IMR-90 (cell line): ENCODE results near the gene GALNT16. TPM values are rescaled to one million over a fixed set of nuclear protein-coding genes. Genes with fewer than 3 reads are reported as not detected.

ENCODE experiments used
- ATAC-seq: fragments of 200-7000 bp; cut with Tn5 transposase; 2 replicates; pipeline ENCODE4 v1.9.1; 2020; ENCODE audit warnings: low read depth, mild to moderate bottlenecking, moderate library complexity
- BruUV-seq: library from RNA; stranded (reverse); fragments of 400-500 nt; replicated peaks from 2 replicates; lab custom pipeline; 2021; lab: Mats Ljungman, UMichigan
- CTCF ChIA-PET: fragments of 300-600 bp; formaldehyde crosslinking; extraction: SDS; loops from one replicate; lab custom pipeline; 2021; ENCODE audit warnings: antibody characterized with exemption; lab: Yijun Ruan, JAX
- POLR2A ChIA-PET: fragments of 300-600 bp; sonication (Branson Sonifier 250); formaldehyde crosslinking; loops from one replicate; lab custom pipeline; 2022; ENCODE audit warnings: antibody characterized with exemption; ENCODE audit not compliant: unreplicated experiment; lab: Charles Lee
- DNase-seq: peaks from one replicate; pipeline ENCODE4 v3.0.0; 2013
- H2AFZ ChIP-seq: replicated peaks from 2 replicates; pipeline ENCODE3; 2013; ENCODE audit warnings: low read length, mild to moderate bottlenecking; ENCODE audit not compliant: poor library complexity
- H2AK5ac ChIP-seq: 2 replicates; pipeline ENCODE4 v1.6.1; 2013; ENCODE audit warnings: low read depth, low read length, inconsistent platforms
- H2AK9ac ChIP-seq: replicated peaks from 2 replicates; pipeline ENCODE3; 2013; ENCODE audit warnings: mild to moderate bottlenecking, low read depth, low read length, moderate library complexity; ENCODE audit not compliant: poor library complexity
- H2BK120ac ChIP-seq: 2 replicates; pipeline ENCODE4 v1.6.1; 2013; ENCODE audit warnings: low read depth, low read length, inconsistent platforms
- H2BK15ac ChIP-seq: 3 replicates; pipeline ENCODE4 v1.6.1; 2013; ENCODE audit warnings: low read depth, low read length, inconsistent platforms
- H2BK20ac ChIP-seq: 2 replicates; pipeline ENCODE4 v1.6.1; 2013; ENCODE audit warnings: low read depth, mild to moderate bottlenecking, inconsistent platforms, low read length, moderate library complexity
- H2BK5ac ChIP-seq: 2 replicates; pipeline ENCODE4 v1.6.1; 2013; ENCODE audit warnings: mild to moderate bottlenecking, low read depth, low read length, inconsistent platforms; ENCODE audit not compliant: poor library complexity, severe bottlenecking
- H3K14ac ChIP-seq: replicated peaks from 2 replicates; pipeline ENCODE4 v1.6.1; 2013; ENCODE audit warnings: low read depth, low read length, inconsistent platforms
- H3K18ac ChIP-seq: 2 replicates; pipeline ENCODE4 v1.6.1; 2013; ENCODE audit warnings: low read depth, low read length, control low read depth
- H3K23ac ChIP-seq: 2 replicates; pipeline ENCODE4 v1.6.1; 2013; ENCODE audit warnings: low read depth, low read length, inconsistent platforms
- H3K27ac ChIP-seq: 2 replicates; pipeline ENCODE4 v1.5.1; 2013; ENCODE audit warnings: mild to moderate bottlenecking, control low read depth, low read length; ENCODE audit not compliant: insufficient read depth
- H3K27me3 ChIP-seq: 2 replicates; pipeline ENCODE4 v1.6.1; 2013; ENCODE audit warnings: low read length; ENCODE audit not compliant: control insufficient read depth, insufficient read depth
- H3K36me3 ChIP-seq: 2 replicates; pipeline ENCODE4 v1.6.1; 2013; ENCODE audit warnings: low read length, mixed read lengths; ENCODE audit not compliant: control insufficient read depth, insufficient read depth
- H3K4ac ChIP-seq: 2 replicates; pipeline ENCODE4 v1.6.1; 2013; ENCODE audit warnings: low read depth, low read length, inconsistent platforms
- H3K4me1 ChIP-seq: 2 replicates; pipeline ENCODE4 v1.6.1; 2013; ENCODE audit warnings: low read length, mixed read lengths; ENCODE audit not compliant: control insufficient read depth, insufficient read depth
- H3K4me2 ChIP-seq: 2 replicates; pipeline ENCODE4 v1.6.1; 2013; ENCODE audit warnings: low read depth, mild to moderate bottlenecking, control low read depth, low read length, moderate library complexity
- H3K4me3 ChIP-seq: 2 replicates; pipeline ENCODE4 v1.5.1; 2013; ENCODE audit warnings: low read depth, mild to moderate bottlenecking, control low read depth, low read length, moderate library complexity; ENCODE audit not compliant: insufficient read depth
- H3K56ac ChIP-seq: 2 replicates; pipeline ENCODE4 v1.6.1; 2013; ENCODE audit warnings: low read length, inconsistent platforms; ENCODE audit not compliant: insufficient read depth; ENCODE audit errors: extremely low read depth
- H3K79me1 ChIP-seq, 2 experiments: 2 replicates each; pipeline ENCODE4 v1.6.1; 2013; ENCODE audit warnings: low read length in 2 of 2, inconsistent platforms in 1 of 2, low read depth in 1 of 2
- H3K9ac ChIP-seq: 2 replicates; pipeline ENCODE4 v1.6.1; 2013; ENCODE audit warnings: low read depth, low read length, control low read depth
- H3K9me1 ChIP-seq: 2 replicates; pipeline ENCODE4 v1.6.1; 2013; ENCODE audit warnings: low read length, inconsistent platforms; ENCODE audit not compliant: insufficient read depth
- H3K9me3 ChIP-seq: 2 replicates; pipeline ENCODE4 v1.6.1; 2013; ENCODE audit warnings: low read length; ENCODE audit not compliant: control insufficient read depth, insufficient read depth
- H4K20me1 ChIP-seq: 2 replicates; pipeline ENCODE4 v1.6.1; 2013; ENCODE audit warnings: low read length, inconsistent platforms; ENCODE audit not compliant: insufficient read depth
- H4K5ac ChIP-seq: 2 replicates; pipeline ENCODE4 v1.6.1; 2013; ENCODE audit warnings: mild to moderate bottlenecking, low read depth, low read length, control low read depth
- H4K8ac ChIP-seq, 2 experiments: 2 replicates each; pipeline ENCODE4 v1.6.1; 2013; ENCODE audit warnings: low read depth in 2 of 2, low read length in 2 of 2, control low read depth in 1 of 2, inconsistent platforms in 1 of 2
- H4K91ac ChIP-seq: 2 replicates; pipeline ENCODE4 v1.6.1; 2013; ENCODE audit warnings: low read depth, low read length, inconsistent platforms; ENCODE audit not compliant: insufficient read depth
- BHLHE40 ChIP-seq: fragments of 150-350 bp; IDR thresholded peaks from 2 replicates; pipeline ENCODE4 v1.6.1; 2016; ENCODE audit warnings: mild to moderate bottlenecking, low read depth, low read length
- CEBPB ChIP-seq: IDR thresholded peaks from 2 replicates; pipeline ENCODE4 v1.6.1; 2012; ENCODE audit warnings: low read depth, low read length, improper control_type of control experiment
- CHD1 ChIP-seq: IDR thresholded peaks from 2 replicates; pipeline ENCODE4 v1.6.1; 2012; ENCODE audit warnings: low read depth, low read length, improper control_type of control experiment
- FOS ChIP-seq: fragments of 150-350 bp; IDR thresholded peaks from 2 replicates; pipeline ENCODE4 v1.6.1; 2016; ENCODE audit warnings: low read depth, low read length
- MAFK ChIP-seq: IDR thresholded peaks from 2 replicates; pipeline ENCODE4 v1.6.1; 2012; ENCODE audit warnings: low read depth, low read length, improper control_type of control experiment
- MAZ ChIP-seq: IDR thresholded peaks from 2 replicates; pipeline ENCODE4 v1.6.1; 2012; ENCODE audit warnings: low read depth, mild to moderate bottlenecking, low read length, improper control_type of control experiment, moderate library complexity, borderline replicate concordance
- MXI1 ChIP-seq: IDR thresholded peaks from 2 replicates; pipeline ENCODE4 v1.6.1; 2012; ENCODE audit warnings: low read depth, mild to moderate bottlenecking, low read length, moderate library complexity, borderline replicate concordance
- NFE2L2 ChIP-seq: fragments of 150-350 bp; IDR thresholded peaks from 2 replicates; pipeline ENCODE4 v1.6.1; 2016; ENCODE audit warnings: low read depth, mild to moderate bottlenecking, low read length
- POLR2A ChIP-seq: IDR thresholded peaks from 2 replicates; pipeline ENCODE4 v1.6.1; 2012; ENCODE audit warnings: mild to moderate bottlenecking, low read depth, low read length
- RAD21 ChIP-seq: IDR thresholded peaks from 2 replicates; pipeline ENCODE4 v1.6.1; 2012; ENCODE audit warnings: low read length, improper control_type of control experiment
- RCOR1 ChIP-seq: IDR thresholded peaks from 2 replicates; pipeline ENCODE4 v1.6.1; 2012; ENCODE audit warnings: mild to moderate bottlenecking, low read length, improper control_type of control experiment; ENCODE audit not compliant: insufficient replicate concordance
- RFX5 ChIP-seq: IDR thresholded peaks from 2 replicates; pipeline ENCODE4 v1.8.0; 2012; ENCODE audit warnings: low read depth, mild to moderate bottlenecking, low read length, moderate library complexity
- SMC3 ChIP-seq: fragments of 150-350 bp; IDR thresholded peaks from 2 replicates; pipeline ENCODE4 v1.6.1; 2016; ENCODE audit warnings: low read depth, mild to moderate bottlenecking, antibody characterized with exemption, low read length, moderate library complexity
- WGBS, 2 experiments: methylation state at CpG; one replicate each; pipeline versions ENCODE4 v1.1.5 to v1.1.7; 2013; ENCODE audit warnings: missing lambda C conversion rate in 2 of 2; ENCODE audit not compliant: insufficient read length in 1 of 2; ENCODE audit errors: extremely low coverage in 2 of 2; 5-methylcytosine and 5-hydroxymethylcytosine counted together
- dilution Hi-C: fragments of 300-500 bp; cut with HindIII; formaldehyde crosslinking; loops from one replicate; pipeline ENCODE4 v1.14.3; 2018; ENCODE audit warnings: low sequenced_read_pairs; ENCODE audit not compliant: unreplicated experiment
- in situ Hi-C: fragments of 300-500 bp; cut with MboI; formaldehyde crosslinking; loops from 3 replicates; pipeline ENCODE4 v1.14.3; 2019; ENCODE audit warnings: low sequenced_read_pairs, inconsistent platforms, mixed read lengths
- intact Hi-C: fragments of 100-400 bp; cut with micrococcal nuclease; formaldehyde crosslinking; loops from 2 replicates; pipeline ENCODE4 v1.10.0; 2022
- polyA plus RNA-seq, 3 experiments: library from polyadenylated mRNA; depleted of rRNA; stranded (reverse); fragments of >200 nt; gene quantifications; 2 replicates each; pipeline ENCODE4 v1.2.3, GENCODE V29; 2012; ENCODE audit warnings: low replicate concordance in 1 of 3
- total RNA-seq: library from RNA; depleted of rRNA; stranded (reverse); fragments of >200 nt; gene quantifications from 2 replicates; pipeline ENCODE4 v1.2.3, GENCODE V29; 2012
- TF ChIP-seq, protein P1 (sequence below): fragments of 150-350 bp; IDR thresholded peaks from 2 replicates; pipeline ENCODE4 v1.6.1; 2016; ENCODE audit warnings: low read depth, mild to moderate bottlenecking, low read length, moderate library complexity, borderline replicate concordance
- TF ChIP-seq, protein P2 (sequence below): fragments of 150-350 bp; IDR thresholded peaks from 2 replicates; pipeline ENCODE4 v1.6.1; 2017; ENCODE audit warnings: mild to moderate bottlenecking, antibody characterized with exemption, low read length, low read depth
- TF ChIP-seq, protein P3 (sequence below): conservative IDR thresholded peaks from 2 replicates; pipeline ENCODE4 v1.5.1; 2012; ENCODE audit warnings: mild to moderate bottlenecking, low read depth, low read length, improper control_type of control experiment

GALNT16 gene
- total and polyA plus RNA-seq, 2 of the 4 experiments (the other 2 are of a cell fraction) = 0.36 to 1.5 TPM

DNA sequence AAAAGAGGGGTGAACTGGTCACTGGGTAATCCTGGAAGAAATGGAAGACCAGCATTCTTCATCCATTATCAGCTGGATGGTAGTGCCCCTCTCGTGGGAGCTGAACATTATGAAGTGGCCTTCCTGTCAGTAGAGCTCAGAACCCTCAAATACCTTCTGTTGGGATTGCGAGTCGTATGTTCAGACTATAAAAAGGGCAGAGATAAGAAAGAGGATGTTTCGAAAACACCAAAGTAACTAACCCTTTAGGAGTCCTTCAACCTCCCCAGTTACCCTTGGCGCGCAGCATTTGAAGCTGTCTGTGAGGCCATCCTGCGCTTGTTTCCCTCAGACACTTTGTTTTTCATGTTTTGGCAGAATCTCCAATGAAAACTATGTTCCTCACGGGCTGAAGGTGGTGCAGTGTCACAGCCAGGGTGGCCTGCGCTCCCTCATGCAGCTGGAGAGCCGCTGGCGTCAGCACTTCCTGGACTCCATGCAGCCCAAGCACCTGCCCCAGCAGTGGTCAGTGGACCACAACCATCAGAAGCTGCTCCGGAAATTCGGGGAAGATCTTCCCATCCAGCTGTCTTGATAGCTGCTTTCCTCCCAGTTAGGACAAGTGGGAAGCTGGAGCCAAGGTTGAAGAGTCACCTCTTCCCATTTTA is 19.3 kb upstream of the GALNT16 start:
- no peak overlapping the region for H3K4me2 ChIP-seq
- H2AK5ac ChIP-seq = no peak overlapping the region
- H3K36me3 ChIP-seq = peaks cover 25% of the 10 kb centered on the region
- no peak overlapping the region for H4K8ac ChIP-seq
- dilution Hi-C loops = no loop called here
- in situ Hi-C loops = no loop called here
- H3K23ac ChIP-seq = no peak overlapping the region
- TF ChIP-seq MXI1 (no peak), MAZ (no peak), SMC3 (no peak), POLR2A (no peak), CEBPB (no peak), RCOR1 (no peak), CHD1 (no peak), BHLHE40 (no peak), NFE2L2 (no peak), MAFK (no peak), FOS (no peak), RAD21 (no peak), RFX5 (no peak)
- TF ChIP-seq, protein P1, sequence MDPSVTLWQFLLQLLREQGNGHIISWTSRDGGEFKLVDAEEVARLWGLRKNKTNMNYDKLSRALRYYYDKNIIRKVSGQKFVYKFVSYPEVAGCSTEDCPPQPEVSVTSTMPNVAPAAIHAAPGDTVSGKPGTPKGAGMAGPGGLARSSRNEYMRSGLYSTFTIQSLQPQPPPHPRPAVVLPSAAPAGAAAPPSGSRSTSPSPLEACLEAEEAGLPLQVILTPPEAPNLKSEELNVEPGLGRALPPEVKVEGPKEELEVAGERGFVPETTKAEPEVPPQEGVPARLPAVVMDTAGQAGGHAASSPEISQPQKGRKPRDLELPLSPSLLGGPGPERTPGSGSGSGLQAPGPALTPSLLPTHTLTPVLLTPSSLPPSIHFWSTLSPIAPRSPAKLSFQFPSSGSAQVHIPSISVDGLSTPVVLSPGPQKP = no peak
- TF ChIP-seq, protein P2, sequence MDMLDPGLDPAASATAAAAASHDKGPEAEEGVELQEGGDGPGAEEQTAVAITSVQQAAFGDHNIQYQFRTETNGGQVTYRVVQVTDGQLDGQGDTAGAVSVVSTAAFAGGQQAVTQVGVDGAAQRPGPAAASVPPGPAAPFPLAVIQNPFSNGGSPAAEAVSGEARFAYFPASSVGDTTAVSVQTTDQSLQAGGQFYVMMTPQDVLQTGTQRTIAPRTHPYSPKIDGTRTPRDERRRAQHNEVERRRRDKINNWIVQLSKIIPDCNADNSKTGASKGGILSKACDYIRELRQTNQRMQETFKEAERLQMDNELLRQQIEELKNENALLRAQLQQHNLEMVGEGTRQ = no peak
- TF ChIP-seq, protein P3, sequence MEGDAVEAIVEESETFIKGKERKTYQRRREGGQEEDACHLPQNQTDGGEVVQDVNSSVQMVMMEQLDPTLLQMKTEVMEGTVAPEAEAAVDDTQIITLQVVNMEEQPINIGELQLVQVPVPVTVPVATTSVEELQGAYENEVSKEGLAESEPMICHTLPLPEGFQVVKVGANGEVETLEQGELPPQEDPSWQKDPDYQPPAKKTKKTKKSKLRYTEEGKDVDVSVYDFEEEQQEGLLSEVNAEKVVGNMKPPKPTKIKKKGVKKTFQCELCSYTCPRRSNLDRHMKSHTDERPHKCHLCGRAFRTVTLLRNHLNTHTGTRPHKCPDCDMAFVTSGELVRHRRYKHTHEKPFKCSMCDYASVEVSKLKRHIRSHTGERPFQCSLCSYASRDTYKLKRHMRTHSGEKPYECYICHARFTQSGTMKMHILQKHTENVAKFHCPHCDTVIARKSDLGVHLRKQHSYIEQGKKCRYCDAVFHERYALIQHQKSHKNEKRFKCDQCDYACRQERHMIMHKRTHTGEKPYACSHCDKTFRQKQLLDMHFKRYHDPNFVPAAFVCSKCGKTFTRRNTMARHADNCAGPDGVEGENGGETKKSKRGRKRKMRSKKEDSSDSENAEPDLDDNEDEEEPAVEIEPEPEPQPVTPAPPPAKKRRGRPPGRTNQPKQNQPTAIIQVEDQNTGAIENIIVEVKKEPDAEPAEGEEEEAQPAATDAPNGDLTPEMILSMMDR = no peak
- H2AK9ac ChIP-seq = no peak overlapping the region
- no peak overlapping the region for H3K4me3 ChIP-seq
- WGBS, 2 experiments = 97% methylated on average over 6 of the region's 13 CpGs; no CpG with 5 or more reads in 1 of the 2 experiments
- H3K4ac ChIP-seq = no peak overlapping the region
- H3K27ac ChIP-seq = no peak overlapping the region
- no peak overlapping the region for H2BK5ac ChIP-seq
- intact Hi-C loops = no loop called here
- no peaks in the 10 kb centered on the region for H3K4me1 ChIP-seq
- H3K14ac ChIP-seq = no peak overlapping the region
- CTCF ChIA-PET = interaction anchor here (0.6 to 0.9 kb wide), 3 partner anchors 16 to 90 kb away, joined by 3 read pairs; no protein-coding TSS in a partner anchor
- H2BK20ac ChIP-seq = no peak overlapping the region
- POLR2A ChIA-PET = no interaction called here
- no peaks in the 10 kb centered on the region for H3K9me1 ChIP-seq
- H3K27me3 ChIP-seq = no peaks in the 10 kb centered on the region
- H4K5ac ChIP-seq = no peak overlapping the region
- H4K91ac ChIP-seq = no peak overlapping the region
- no peak overlapping the region for H2AFZ ChIP-seq
- no peak overlapping the region for H3K18ac ChIP-seq
- no TSS peak for BruUV-seq
- H2BK120ac ChIP-seq = no peak overlapping the region
- H4K20me1 ChIP-seq = no peaks in the 10 kb centered on the region
- H3K9me3 ChIP-seq = no peaks in the 10 kb centered on the region; the same call in 1 of the 2 replicates
- DNase-seq = no peak
- no peak overlapping the region for H3K9ac ChIP-seq
- ATAC-seq = no peak
- H2BK15ac ChIP-seq = no peak overlapping the region
- no peaks in the 10 kb centered on the region for H3K79me1 ChIP-seq
- no peak overlapping the region for H3K56ac ChIP-seq
